SU-DHL-6 (cell line): Measurements from ENCODE around the gene WWOX.

Experiments used
- EZH2phosphoT487 ChIP-seq: fragments of 200-600 bp; sonication (generic), shearing (Covaris generic); conservative IDR thresholded peaks from 2 replicates; pipeline ENCODE4 v1.6.1; 2018; ENCODE audit warnings: mild to moderate bottlenecking, antibody characterized with exemption, low read length, moderate library complexity, mixed read lengths
- TF ChIP-seq, protein P1 (sequence below): fragments of 200-600 bp; sonication (generic); IDR thresholded peaks from one replicate; pipeline ENCODE4 v1.5.1; 2017; ENCODE audit warnings: antibody characterized with exemption, mild to moderate bottlenecking, low read length, moderate library complexity; ENCODE audit not compliant: insufficient read depth, poor library complexity, severe bottlenecking

DNA sequence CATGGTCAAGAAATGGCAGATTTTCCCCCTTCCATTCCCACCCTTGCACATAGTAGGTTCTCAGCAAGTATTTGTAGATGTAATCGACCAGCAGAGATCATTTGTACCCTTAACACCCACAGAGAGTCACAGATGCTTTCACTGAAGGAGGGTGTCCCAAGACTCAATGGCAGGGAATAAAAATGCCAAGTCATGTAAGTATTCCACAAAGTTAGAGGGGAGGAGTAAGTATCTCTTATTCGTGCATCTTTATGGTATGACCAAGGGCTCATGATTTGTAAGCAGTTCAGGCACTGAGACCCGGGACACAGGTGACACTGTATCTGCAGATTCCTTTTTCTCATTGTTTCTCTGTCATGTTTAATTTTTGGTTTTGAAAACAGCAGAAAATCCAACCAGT, 1011.5 kb downstream of the WWOX start:
- TF ChIP-seq, protein P1, sequence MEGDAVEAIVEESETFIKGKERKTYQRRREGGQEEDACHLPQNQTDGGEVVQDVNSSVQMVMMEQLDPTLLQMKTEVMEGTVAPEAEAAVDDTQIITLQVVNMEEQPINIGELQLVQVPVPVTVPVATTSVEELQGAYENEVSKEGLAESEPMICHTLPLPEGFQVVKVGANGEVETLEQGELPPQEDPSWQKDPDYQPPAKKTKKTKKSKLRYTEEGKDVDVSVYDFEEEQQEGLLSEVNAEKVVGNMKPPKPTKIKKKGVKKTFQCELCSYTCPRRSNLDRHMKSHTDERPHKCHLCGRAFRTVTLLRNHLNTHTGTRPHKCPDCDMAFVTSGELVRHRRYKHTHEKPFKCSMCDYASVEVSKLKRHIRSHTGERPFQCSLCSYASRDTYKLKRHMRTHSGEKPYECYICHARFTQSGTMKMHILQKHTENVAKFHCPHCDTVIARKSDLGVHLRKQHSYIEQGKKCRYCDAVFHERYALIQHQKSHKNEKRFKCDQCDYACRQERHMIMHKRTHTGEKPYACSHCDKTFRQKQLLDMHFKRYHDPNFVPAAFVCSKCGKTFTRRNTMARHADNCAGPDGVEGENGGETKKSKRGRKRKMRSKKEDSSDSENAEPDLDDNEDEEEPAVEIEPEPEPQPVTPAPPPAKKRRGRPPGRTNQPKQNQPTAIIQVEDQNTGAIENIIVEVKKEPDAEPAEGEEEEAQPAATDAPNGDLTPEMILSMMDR = no peak
- TF ChIP-seq EZH2phosphoT487 = no peak
